ENCODE measurements around the gene VSTM1. TPM values are rescaled to one million over a fixed set of nuclear protein-coding genes. Genes with fewer than 3 reads are reported as not detected.
A peak's percentile ranks its signal among the peaks of the same experiment; 100 is the strongest.
"Not testable (repeated sequence)": the region's sequence is repeated elsewhere in the genome, so short reads cannot be mapped to it uniquely, and the experiment has no call there.

Gene VSTM1
- total RNA-seq, 1 donor from 2014 or later = 0.75 TPM

GRCh38 chr19:54104998-54105715 lies 41.5 kb upstream of the VSTM1 start:
- DNase-seq (ENCODE audit: low read depth) = no peak
- H3K4me3 ChIP-seq (ENCODE audit: low read depth, low read length) = no peak overlapping the region
- no peak for TF ChIP-seq CTCF (conservative IDR thresholded peaks at IDR 0.05; ENCODE audit: low read depth, low read length)

DNA sequence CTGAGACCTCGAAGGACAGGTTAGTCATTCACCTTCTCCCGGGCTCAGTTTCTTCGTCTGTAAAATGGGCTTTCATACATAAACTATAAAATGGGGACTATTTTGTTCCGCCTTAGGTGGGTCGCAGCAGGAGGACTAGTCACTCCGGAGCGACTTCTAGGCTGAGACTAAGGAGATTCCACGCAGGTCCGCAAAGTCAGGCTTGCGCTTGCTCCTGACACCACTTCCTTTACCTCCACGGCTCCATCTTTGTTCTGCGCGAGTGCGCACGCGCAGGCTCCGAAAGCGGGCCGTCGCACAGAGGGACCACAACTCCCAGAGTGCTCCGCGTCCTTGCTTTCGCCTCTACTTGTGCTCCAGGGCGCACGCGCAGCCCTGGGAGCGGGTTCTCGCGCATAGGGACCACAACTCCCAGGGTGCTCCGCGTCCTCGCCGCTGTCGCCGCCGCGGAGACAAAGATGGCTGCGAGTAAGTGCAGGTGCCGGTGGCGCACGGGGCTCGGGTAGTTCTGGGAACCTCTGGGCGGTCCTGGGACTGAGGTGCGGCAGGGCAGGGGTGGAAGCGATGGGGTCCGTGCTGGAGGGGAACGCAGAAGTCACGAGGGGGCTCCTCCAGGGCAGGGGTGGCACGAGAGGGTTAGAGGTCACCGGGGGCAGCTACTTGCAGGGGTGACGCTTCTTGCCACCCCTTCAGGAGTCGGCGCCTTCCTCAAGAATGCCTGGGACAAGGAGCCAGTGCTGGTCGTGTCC lies 38.9 kb upstream of the VSTM1 start, which contains the start of gene NDUFA3:
NDUFA3 (plus strand) TSS at position 435 of the 749 bp plus-strand sequence; CDS start at position 459, 24 bp downstream.
- peak; percentile 63 for DNase-seq (ENCODE audit: low read depth)
- H3K4me3 ChIP-seq (ENCODE audit: low read depth, low read length) = peak within 1 kb of the TSS; percentile 98
- no peak for TF ChIP-seq CTCF (conservative IDR thresholded peaks at IDR 0.05; ENCODE audit: low read depth, low read length)

- H3K4me3 ChIP-seq (ENCODE audit: low read depth, low read length) = no peak within 1 kb of the TSS
- no peak for DNase-seq (ENCODE audit: low read depth)
- no peak for TF ChIP-seq CTCF (conservative IDR thresholded peaks at IDR 0.05; ENCODE audit: low read depth, low read length)
Observed at GRCh38 chr19:54100561-54100960, 36.9 kb upstream of the VSTM1 start, which contains the start of gene OSCAR. Gene OSCAR, minus strand, starts transcription at chr19:54100803. Its CDS starts 11 bp downstream, at chr19:54100792.

- not testable (repeated sequence) for H3K4me3 ChIP-seq (ENCODE audit: low read depth, low read length); DNase-seq (ENCODE audit: low read depth)
Observed at GRCh38 chr19:54099903-54100255, 36.2 kb upstream of the VSTM1 start.

GRCh38 chr19:54099190-54099902 lies 35.6 kb upstream of the VSTM1 start:
- no peak for DNase-seq (ENCODE audit: low read depth)
- H3K4me3 ChIP-seq (ENCODE audit: low read depth, low read length) = no peak overlapping the region
- TF ChIP-seq CTCF (conservative IDR thresholded peaks at IDR 0.05; ENCODE audit: low read depth, low read length) = no peak

- TF ChIP-seq CTCF (conservative IDR thresholded peaks at IDR 0.05; ENCODE audit: low read depth, low read length) = peak; percentile 38
- DNase-seq (ENCODE audit: low read depth) = no peak
- peak overlapping the region; percentile 44 for H3K4me3 ChIP-seq (ENCODE audit: low read depth, low read length)
Observed at GRCh38 chr19:54096617-54097106, 33.0 kb upstream of the VSTM1 start.

DNA sequence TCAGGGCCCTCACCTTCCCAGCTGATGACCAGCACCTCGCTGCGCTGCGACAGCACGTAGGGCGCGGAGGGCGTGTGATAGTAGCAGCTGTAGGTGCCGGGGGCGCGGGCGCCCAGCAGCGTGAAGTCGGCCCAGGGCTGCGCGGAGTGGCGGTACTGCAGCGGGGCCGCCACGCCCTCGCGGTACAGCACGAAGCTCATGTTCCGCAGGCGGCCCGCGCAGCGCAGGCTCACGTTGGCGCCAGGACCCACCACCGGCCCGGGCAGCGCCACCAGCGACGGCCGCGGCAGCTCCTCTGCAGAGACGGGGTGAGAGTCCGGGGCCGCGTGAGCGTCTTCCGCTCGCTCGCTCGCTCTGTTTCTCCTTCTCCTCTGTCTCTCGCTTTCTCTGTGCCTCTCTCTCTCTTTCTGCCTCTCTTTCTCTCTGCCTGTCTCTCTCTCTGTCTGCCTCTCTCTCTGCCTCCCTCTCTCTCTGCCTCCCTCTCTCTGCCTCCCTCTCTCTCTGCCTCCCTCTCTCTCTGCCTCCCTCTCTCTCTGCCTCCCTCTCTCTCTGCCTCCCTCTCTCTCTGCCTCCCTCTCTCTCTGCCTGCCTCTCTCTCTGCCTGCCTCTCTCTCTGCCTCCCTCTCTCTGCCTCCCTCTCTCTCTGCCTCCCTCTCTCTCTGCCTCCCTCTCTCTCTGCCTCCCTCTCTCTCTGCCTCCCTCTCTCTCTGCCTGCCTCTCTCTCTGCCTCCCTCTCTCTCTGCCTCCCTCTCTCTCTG lies 32.3 kb upstream of the VSTM1 start:
- DNase-seq (ENCODE audit: low read depth) = not testable (repeated sequence)
- peak overlapping the region; percentile 44 for H3K4me3 ChIP-seq (ENCODE audit: low read depth, low read length)

Measured in epithelial cell of proximal tubule (primary cell).